ENCODE measurements around the gene TLX1. TPM values are rescaled to one million over a fixed set of nuclear protein-coding genes. Genes with fewer than 3 reads are reported as not detected.

Gene TLX1
- total RNA-seq, 6 donors from 2014 or later: not detected

- WGBS, 2 donors: 18 to 23% methylated on average over 6 to 8 of the region's 8 CpGs
- Histone ChIP-seq H3K27ac (no peak overlapping the region), H3K27me3 (peaks cover 11 to 83% (median 60%) of the 10 kb centered on the region in 4 donors), H3K4me3 (no peak overlapping the region), H3K36me3 (no peaks in the 10 kb centered on the region), H3K9me3 (no peaks in the 10 kb centered on the region), H3K4me1 (peaks cover 20 to 41% (median 30%) of the 10 kb centered on the region in 4 donors)
- DNase-seq: no peak
- TF ChIP-seq POLR2A (IDR thresholded peaks at IDR 0.05) (no peak), POLR2AphosphoS5 (IDR thresholded peaks at IDR 0.05) (no peak), EP300 (IDR thresholded peaks at IDR 0.05) (no peak), CTCF (IDR thresholded peaks at IDR 0.05) (no peak)
- no peak for ATAC-seq (ENCODE audit: low FRiP score in 2 of 2)
Observed at GRCh38 chr10:101138788-101139420, 7.8 kb downstream of the TLX1 start.

- H3K4me3 ChIP-seq: no peak overlapping the region
- H3K27me3 ChIP-seq: peaks cover 11 to 78% (median 57%) of the 10 kb centered on the region in 4 donors
- no peaks in the 10 kb centered on the region for H3K9me3 ChIP-seq
- no peak for TF ChIP-seq POLR2AphosphoS5 (IDR thresholded peaks at IDR 0.05)
- no peak for TF ChIP-seq CTCF (IDR thresholded peaks at IDR 0.05)
- no peak for TF ChIP-seq EP300 (IDR thresholded peaks at IDR 0.05)
- TF ChIP-seq POLR2A (IDR thresholded peaks at IDR 0.05): no peak
- ATAC-seq (ENCODE audit: low FRiP score in 2 of 2) (no peak), DNase-seq (peak in 1 of 2 donors; percentile 78)
- 13% methylated on average over 28 of the region's 30 CpGs; no CpG with 5 or more reads in 1 of the 2 donors for WGBS, 2 donors
- no peak overlapping the region for H3K27ac ChIP-seq
- no peaks in the 10 kb centered on the region for H3K36me3 ChIP-seq
- H3K4me1 ChIP-seq: peaks cover 15 to 35% (median 24%) of the 10 kb centered on the region in 4 donors
Observed at GRCh38 chr10:101139421-101139911, 8.4 kb downstream of the TLX1 start.

- peaks cover 11 to 78% (median 54%) of the 10 kb centered on the region in 4 donors for H3K27me3 ChIP-seq
- no peaks in the 10 kb centered on the region for H3K36me3 ChIP-seq
- DNase-seq: peak in 1 of 2 donors; percentile 84
- no peaks in the 10 kb centered on the region for H3K9me3 ChIP-seq
- H3K27ac ChIP-seq: no peak overlapping the region
- no peak for TF ChIP-seq EP300 (IDR thresholded peaks at IDR 0.05)
- TF ChIP-seq CTCF (IDR thresholded peaks at IDR 0.05): no peak
- no peak for TF ChIP-seq POLR2A (IDR thresholded peaks at IDR 0.05)
- peak; percentile 20 to 63 for TF ChIP-seq POLR2AphosphoS5 (IDR thresholded peaks at IDR 0.05)
- no peak overlapping the region for H3K4me3 ChIP-seq
- H3K4me1 ChIP-seq: peaks cover 9 to 27% (median 16%) of the 10 kb centered on the region in 4 donors
- WGBS, 2 donors: 8 to 10% methylated on average over 32 to 36 of the region's 65 CpGs
- no peak for ATAC-seq (ENCODE audit: low FRiP score in 2 of 2)
Observed at GRCh38 chr10:101140084-101140949, 9.2 kb downstream of the TLX1 start.

- DNase-seq: peak in 1 of 2 donors; percentile 71
- no peak overlapping the region for H3K27ac ChIP-seq
- 28 to 55% methylated on average over 4 to 7 of the region's 8 CpGs for WGBS, 2 donors
- H3K4me3 ChIP-seq: no peak overlapping the region
- H3K9me3 ChIP-seq: no peaks in the 10 kb centered on the region
- no peak for TF ChIP-seq POLR2AphosphoS5 (IDR thresholded peaks at IDR 0.05)
- TF ChIP-seq POLR2A (IDR thresholded peaks at IDR 0.05): no peak
- no peak for TF ChIP-seq EP300 (IDR thresholded peaks at IDR 0.05)
- no peaks in the 10 kb centered on the region for H3K36me3 ChIP-seq
- ATAC-seq (ENCODE audit: low FRiP score in 2 of 2): no peak
- H3K27me3 ChIP-seq: peaks cover 11 to 79% (median 56%) of the 10 kb centered on the region in 4 donors
- peaks cover 9 to 25% (median 12%) of the 10 kb centered on the region in 4 donors for H3K4me1 ChIP-seq
Observed at GRCh38 chr10:101140950-101141615, 10.0 kb downstream of the TLX1 start.
